Type B pancreatic cell (in vitro differentiated cells): Measurements from ENCODE around the gene SBF1. TPM values are rescaled to one million over a fixed set of nuclear protein-coding genes. Genes with fewer than 3 reads are reported as not detected.
A peak's percentile ranks its signal among the peaks of the same experiment; 100 is the strongest.

Experiments used
- DNase-seq: peaks from one replicate; pipeline ENCODE4 v3.0.0; 2021; ENCODE audit warnings: mixed read lengths; ENCODE audit not compliant: unreplicated experiment; ENCODE audit errors: extremely low spot score
- H3K27ac Mint-ChIP-seq: 2 replicates; pipeline ENCODE4 v1.8.0; 2021; ENCODE audit warnings: mild to moderate bottlenecking, mixed read lengths
- H3K27me3 Mint-ChIP-seq: 2 replicates; pipeline ENCODE4 v1.8.0; 2021; ENCODE audit warnings: mixed read lengths
- H3K36me3 Mint-ChIP-seq: 2 replicates; pipeline ENCODE4 v1.8.0; 2021; ENCODE audit warnings: mixed read lengths
- H3K4me1 Mint-ChIP-seq: one replicate; pipeline ENCODE4 v1.8.0; 2021; ENCODE audit warnings: mixed read lengths; ENCODE audit not compliant: unreplicated experiment
- H3K4me3 Mint-ChIP-seq: 2 replicates; pipeline ENCODE4 v1.8.0; 2021; ENCODE audit warnings: mild to moderate bottlenecking, mixed read lengths
- H3K9me3 Mint-ChIP-seq: 2 replicates; pipeline ENCODE4 v1.8.0; 2021; ENCODE audit warnings: mixed read lengths
- total RNA-seq: library from RNA; stranded (reverse); gene quantifications from 2 replicates; pipeline ENCODE4 v1.2.1, GENCODE V29; 2021; ENCODE audit warnings: low replicate concordance
- TF ChIP-seq, protein P1 (sequence below): fragments of 200-600 bp; sonication (generic); conservative IDR thresholded peaks from 2 replicates; pipeline ENCODE4 v1.5.0; 2021; ENCODE audit warnings: antibody characterized with exemption, mild to moderate bottlenecking

SBF1 gene
- total RNA-seq, 1 donor from 2014 or later = 119 TPM

GRCh38 chr22:50467773-50468440 is 6.9 kb downstream of the SBF1 start:
- Mint-ChIP-seq H3K27ac (no peak overlapping the region), H3K9me3 (no peaks in the 10 kb centered on the region), H3K4me3 (no peak overlapping the region), H3K36me3 (peaks cover 6% of the 10 kb centered on the region), H3K27me3 (no peaks in the 10 kb centered on the region), H3K4me1 (peaks cover 13% of the 10 kb centered on the region)
- TF ChIP-seq, protein P1, sequence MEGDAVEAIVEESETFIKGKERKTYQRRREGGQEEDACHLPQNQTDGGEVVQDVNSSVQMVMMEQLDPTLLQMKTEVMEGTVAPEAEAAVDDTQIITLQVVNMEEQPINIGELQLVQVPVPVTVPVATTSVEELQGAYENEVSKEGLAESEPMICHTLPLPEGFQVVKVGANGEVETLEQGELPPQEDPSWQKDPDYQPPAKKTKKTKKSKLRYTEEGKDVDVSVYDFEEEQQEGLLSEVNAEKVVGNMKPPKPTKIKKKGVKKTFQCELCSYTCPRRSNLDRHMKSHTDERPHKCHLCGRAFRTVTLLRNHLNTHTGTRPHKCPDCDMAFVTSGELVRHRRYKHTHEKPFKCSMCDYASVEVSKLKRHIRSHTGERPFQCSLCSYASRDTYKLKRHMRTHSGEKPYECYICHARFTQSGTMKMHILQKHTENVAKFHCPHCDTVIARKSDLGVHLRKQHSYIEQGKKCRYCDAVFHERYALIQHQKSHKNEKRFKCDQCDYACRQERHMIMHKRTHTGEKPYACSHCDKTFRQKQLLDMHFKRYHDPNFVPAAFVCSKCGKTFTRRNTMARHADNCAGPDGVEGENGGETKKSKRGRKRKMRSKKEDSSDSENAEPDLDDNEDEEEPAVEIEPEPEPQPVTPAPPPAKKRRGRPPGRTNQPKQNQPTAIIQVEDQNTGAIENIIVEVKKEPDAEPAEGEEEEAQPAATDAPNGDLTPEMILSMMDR = no peak
- DNase-seq = no peak

DNA sequence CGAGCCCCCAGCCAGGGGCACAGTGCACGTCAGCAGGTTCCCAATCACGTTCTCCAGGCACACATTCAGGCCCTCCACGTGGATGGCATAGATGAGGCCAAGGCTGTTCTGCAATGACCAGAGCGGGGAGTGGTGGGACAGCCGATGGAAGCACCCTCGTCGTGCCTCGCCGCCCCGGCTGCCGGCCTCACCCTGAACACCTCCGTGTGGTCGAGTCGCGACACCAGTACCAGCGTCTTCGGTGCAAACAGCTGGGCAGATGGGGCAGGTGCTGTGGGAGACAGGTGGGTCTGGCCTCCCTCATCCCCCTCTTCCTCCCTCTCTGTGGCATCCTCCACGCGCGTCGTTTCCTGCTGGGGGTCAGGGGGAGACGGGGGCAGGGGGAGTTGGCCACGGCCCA is 7.5 kb downstream of the SBF1 start:
- H3K4me3 Mint-ChIP-seq = no peak overlapping the region
- no peaks in the 10 kb centered on the region for H3K27me3 Mint-ChIP-seq
- TF ChIP-seq, protein P1 = no peak
- no peaks in the 10 kb centered on the region for H3K9me3 Mint-ChIP-seq
- no peak for DNase-seq
- H3K27ac Mint-ChIP-seq = no peak overlapping the region
- peaks cover 7% of the 10 kb centered on the region for H3K36me3 Mint-ChIP-seq
- H3K4me1 Mint-ChIP-seq = peaks cover 11% of the 10 kb centered on the region

DNA sequence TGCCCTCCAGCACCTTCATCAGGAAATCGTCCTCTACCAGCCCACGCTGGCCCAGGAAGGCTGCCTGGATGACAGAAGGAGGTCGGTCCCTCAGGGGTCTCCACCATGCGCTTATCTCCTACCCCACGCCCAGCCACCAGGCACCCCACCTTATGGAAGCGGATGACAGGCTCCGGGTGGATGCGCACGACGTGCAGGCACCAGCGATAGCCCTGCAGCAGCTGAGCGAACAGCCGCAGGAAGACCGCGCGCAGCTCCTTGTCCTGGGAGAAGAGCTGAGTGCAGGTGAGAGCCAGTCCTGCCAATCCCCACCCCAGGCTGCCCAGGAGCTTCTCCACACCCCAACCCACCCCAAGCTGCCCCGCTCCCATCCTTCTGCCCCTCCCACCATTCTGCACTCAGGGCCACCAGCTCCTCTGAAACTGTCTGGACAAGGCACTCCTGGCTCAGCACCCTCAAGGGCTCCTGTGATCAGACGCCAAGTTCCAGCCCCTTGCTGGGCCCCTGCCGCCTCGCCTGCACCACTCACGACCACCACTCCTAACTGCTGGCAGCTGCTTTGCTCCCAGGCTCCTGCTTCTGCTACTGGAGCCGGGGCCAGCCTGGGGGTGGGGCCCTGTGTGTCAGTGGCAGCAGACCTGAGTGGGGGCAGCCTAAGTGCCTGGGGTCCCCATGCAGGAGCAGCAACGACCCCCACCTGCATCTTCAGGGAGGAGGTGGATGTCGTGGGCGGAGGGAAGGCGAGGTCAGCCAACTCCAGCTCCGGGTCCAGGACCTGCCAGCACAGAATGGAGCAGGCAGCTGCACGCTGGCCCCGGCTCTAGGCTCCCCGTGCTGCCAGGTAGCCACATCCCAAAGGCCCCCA is 9.5 kb downstream of the SBF1 start:
- peaks cover 13% of the 10 kb centered on the region for H3K36me3 Mint-ChIP-seq
- no peak overlapping the region for H3K27ac Mint-ChIP-seq
- no peaks in the 10 kb centered on the region for H3K4me1 Mint-ChIP-seq
- no peak for DNase-seq
- TF ChIP-seq, protein P1 = no peak
- H3K9me3 Mint-ChIP-seq = no peaks in the 10 kb centered on the region
- H3K4me3 Mint-ChIP-seq = no peak overlapping the region
- H3K27me3 Mint-ChIP-seq = no peaks in the 10 kb centered on the region

DNA sequence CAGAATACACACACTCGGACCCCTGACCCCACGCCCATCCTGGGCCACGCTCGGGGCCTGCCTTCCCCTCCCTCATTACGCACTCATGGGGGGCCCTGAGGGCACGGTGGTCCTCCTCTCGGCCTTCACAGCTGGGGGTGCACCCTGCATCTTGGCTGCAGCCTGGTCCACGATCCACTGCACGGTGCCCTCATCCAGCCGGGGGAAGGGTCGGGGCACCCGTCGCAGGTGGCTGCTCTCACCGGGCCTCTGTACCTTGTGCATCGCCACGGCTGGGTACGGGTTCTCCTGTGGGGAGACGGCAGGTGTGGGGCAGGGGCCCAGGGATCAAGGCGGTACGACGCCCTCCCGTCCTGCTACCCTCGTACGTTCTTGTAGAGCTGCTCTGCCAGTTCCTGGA is 10.4 kb downstream of the SBF1 start:
- H3K4me3 Mint-ChIP-seq = no peak overlapping the region
- no peaks in the 10 kb centered on the region for H3K9me3 Mint-ChIP-seq
- TF ChIP-seq, protein P1 = no peak
- H3K27ac Mint-ChIP-seq = no peak overlapping the region
- H3K36me3 Mint-ChIP-seq = peaks cover 13% of the 10 kb centered on the region
- DNase-seq = no peak
- H3K27me3 Mint-ChIP-seq = no peaks in the 10 kb centered on the region
- no peaks in the 10 kb centered on the region for H3K4me1 Mint-ChIP-seq

DNA sequence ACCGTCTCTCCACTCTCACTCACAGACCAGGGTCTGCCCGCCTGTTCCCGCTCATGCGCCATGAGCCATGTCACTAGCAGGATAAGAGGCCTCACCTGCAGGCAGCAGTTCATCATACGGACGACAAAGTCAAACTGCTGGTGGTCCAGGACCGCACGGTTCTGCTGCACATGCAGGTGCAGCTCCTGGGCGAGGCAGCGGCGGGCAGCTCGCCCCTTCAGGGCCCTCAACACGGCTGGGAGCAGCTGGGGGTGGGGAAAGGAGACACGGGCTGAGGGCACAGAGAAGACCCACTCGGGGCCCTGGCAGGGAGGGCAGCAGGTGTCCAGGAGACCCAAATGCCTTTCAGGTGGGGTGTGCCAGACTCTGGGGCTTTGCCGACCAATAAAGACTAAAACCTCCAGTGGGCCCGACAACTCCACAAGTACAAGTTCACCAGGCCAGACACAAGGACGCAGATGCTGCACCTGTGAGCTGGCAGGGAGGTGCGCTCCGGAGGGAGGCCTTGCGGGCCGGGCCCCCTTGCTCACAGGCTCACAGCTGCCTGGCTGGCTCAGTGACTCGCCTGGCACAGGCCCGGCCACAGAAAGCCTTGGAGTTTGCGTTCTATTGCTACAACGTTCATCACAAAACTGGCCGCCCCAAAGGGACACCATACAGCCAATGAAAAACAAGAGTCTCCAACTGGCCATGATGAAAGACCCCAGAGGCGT is 11.5 kb downstream of the SBF1 start:
- Mint-ChIP-seq H3K27ac (peak overlapping the region; percentile 73), H3K4me3 (no peak overlapping the region), H3K27me3 (no peaks in the 10 kb centered on the region), H3K36me3 (peaks cover 13% of the 10 kb centered on the region), H3K9me3 (no peaks in the 10 kb centered on the region), H3K4me1 (no peaks in the 10 kb centered on the region)
- no peak for DNase-seq
- TF ChIP-seq, protein P1 = no peak
